GM18868 (cell line): ENCODE results near the gene IL4R.
"Not testable (repeated sequence)": the region's sequence is repeated elsewhere in the genome, so short reads cannot be mapped to it uniquely, and the experiment has no call there.

Experiments used
- ATAC-seq: cut with Tn5 transposase; IDR thresholded peaks from one replicate; pipeline ENCODE4 v1.9.1; 2021; ENCODE audit warnings: mild to moderate bottlenecking, moderate library complexity; ENCODE audit not compliant: unreplicated experiment

The IL4R gene

DNA sequence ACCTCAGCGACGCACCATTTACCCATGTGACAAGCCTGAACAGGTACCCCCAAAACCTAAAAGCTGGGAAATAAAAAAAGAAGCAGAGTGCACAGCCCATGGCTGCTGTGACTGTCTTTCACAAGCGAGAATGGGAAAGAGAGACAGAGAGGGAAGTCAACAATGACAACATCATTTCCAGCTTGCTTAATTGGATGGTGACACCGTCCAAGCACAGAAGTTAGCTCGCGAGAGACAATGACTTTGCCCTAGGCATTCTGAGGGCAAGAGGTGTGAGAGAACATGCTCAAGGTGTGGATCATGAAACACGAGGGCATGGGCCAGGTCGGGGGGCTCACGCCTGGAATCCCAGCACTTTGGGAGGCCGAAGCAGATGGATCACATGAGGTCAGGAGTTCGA, 25.9 kb upstream of the IL4R start:
- ATAC-seq: no peak

DNA sequence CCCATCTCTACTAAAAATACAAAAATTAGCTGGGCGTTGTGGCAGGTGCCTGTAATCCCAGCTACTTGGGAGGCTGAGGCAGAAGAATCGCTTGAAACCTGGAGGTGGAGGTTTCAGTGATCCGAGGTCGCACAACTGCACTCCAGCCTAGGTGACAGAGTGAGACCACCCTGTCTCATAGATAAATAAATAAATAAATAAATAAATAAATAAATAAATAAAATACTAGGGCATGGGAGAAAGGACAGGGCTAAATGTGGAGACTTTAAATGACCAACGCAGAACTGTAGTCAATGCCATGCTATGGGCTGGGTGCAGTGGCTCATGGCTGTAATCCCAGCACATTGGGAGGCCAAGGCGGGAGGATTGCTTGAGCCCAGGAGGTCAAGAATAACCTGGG, 25.5 kb upstream of the IL4R start:
- not testable (repeated sequence) for ATAC-seq

- ATAC-seq: no peak
These were observed 24.1 kb upstream of the IL4R start for GRCh38 chr16:27289669-27290068.

GRCh38 chr16:27290562-27290961, 23.2 kb upstream of the IL4R start:
- no peak for ATAC-seq

DNA sequence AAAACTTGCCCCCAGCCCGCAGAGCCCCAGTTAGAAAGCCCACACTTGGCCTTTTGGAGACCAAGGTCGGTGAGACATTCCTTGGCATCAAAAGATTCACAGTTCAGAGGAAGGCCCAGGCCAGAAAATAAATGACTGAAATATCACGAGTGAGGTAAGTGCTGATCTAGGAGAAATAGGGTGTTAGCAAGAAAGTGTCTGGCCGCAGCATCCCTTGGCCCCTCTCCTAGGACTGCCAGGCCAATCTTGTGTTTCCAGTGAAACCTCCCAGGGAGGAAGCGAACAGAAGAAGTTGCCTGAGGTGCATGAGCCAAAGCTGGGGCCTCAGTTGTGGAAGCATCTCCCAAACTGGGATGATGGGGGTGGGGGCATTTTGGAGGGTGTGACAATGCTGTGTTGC, 22.7 kb upstream of the IL4R start:
- ATAC-seq: no peak

- ATAC-seq: no peak
These were observed 22.0 kb upstream of the IL4R start for GRCh38 chr16:27291722-27292240.

- ATAC-seq: no peak
These were observed 20.4 kb upstream of the IL4R start for GRCh38 chr16:27293343-27293742.

GRCh38 chr16:27298132-27298531, 15.6 kb upstream of the IL4R start:
- ATAC-seq: no peak

DNA sequence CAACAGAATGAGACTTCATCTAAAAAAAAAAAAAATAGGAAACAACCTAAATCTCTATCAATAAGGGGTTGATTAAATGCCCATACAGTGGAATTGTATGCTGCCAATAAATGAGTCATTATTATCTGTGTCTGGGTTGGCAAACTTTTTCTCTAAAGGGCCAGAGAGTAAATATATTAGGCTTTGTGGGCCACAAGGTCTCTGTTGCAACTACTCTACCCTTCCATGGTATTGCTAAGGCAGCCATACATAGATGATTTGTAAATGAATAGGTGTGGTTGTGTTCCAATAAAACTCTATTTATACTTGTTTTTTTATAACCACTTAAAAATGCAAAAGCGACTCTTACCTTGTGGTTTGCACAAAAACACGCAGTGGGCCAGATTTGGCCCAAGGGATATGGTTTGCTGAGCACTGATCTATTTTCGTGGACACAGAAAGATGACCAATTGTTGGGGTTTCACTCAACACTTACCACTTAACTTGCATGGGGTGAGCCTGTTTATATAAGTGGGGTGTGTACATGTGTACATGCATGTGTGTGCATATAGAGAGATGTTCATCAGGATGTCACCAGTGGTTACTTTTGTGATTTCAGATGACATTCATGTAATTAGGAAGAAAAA, 12.4 kb upstream of the IL4R start:
- peak; percentile 79 for ATAC-seq

- no peak for ATAC-seq
These were observed 11.6 kb upstream of the IL4R start for GRCh38 chr16:27302126-27302525.

DNA sequence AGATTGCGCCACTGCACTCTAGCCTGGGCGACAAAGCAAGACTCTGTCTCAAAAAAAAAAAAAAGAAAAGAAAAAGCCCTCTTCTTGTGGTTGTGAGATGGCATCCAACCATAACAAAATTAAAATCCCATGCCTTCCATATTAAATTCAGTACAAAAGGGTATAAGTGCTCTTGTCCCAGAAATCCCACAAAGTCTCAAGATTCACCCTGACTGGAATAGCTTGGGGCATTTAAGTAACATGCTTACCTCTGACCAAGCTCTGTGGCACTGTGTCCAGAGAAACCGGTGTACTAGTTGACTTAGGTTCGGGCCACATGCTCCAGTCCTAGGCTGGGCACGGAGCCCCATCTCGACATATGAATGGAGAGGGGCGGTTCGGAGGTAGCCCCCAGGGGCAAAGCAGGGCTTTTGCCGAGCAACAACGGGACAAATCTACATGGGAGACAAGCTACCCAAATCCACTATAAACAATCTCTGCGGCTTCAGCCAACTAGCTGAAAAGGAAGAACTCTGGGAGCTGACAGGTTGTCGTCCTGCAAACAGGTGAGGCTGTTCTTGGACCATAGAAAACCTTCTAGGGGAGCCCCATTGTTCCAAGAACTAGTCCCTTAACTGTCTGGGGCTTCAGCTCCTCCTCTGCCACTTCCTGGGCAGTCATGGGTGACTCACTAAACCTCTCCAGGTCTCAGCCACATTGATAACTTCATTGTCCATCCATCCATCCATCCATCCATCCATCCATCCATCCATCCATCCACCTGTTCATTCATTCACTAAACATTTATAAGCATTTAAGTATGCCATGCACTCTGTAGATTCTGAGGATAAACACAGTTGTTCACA, 10.3 kb upstream of the IL4R start:
- no peak for ATAC-seq

- no peak for ATAC-seq
These were observed 9.7 kb upstream of the IL4R start for GRCh38 chr16:27304102-27304501.

DNA sequence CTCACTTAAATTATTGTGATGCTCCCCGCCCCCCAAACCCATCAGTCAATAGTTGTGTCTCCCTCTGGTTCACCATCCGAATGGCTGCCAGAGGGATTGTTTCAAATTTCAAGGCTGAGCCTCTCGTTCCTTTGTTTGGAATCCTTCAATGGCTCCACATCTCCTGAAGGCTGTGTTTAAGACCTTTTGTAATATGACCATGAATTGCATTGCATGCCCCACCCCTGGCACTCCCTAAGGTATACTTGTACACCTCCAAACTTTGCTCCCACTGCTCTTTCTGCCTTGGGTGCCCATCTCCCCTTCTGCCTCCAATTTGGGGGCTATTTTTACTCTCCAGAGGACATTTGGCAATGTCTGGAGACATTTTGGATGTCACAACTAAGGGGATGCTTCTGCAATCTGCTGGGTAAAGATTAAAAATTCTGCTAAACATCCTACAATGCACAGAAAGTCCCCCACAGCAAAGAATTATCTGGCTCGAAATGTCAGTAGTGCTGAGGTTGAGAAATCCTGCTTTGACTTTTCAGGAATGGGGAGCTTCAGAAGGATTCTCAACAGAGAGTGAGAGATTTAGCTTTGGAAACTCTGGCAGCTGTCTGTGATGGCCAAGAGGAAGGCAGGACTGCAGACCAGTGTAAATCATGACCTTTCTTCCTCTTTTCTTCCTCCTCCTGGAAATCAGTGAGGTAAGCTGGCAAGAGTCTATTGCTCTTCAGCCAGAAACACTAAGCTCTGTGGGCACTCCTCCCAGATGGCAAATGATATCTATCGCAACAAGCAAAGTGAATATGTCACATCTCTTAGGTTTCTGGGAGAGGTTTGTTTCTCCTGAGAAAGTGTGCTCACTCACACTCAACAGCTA, 8.7 kb upstream of the IL4R start:
- ATAC-seq: no peak

DNA sequence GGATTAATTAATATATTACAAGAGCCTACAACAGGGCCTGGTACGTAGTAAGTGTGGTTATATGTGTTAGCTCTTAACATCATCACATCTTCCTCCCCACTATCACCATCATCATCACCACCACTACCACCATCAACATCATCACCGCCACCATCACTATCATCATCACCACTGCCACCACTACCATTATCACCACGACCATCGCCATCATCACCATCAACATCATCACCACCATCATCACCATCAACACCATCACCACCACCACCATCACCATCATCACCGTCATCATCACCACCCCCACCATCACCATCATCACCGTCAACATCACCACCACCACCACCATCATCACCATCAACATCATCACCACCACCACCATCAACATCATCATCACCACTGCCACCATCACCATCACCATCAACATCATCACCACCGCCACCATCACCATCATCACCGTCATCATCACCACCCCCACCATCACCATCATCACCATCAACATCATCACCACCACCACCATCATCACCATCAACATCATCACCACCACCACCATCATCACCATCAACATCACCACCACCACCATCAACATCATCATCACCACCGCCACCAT, 7.8 kb upstream of the IL4R start:
- ATAC-seq: no peak

DNA sequence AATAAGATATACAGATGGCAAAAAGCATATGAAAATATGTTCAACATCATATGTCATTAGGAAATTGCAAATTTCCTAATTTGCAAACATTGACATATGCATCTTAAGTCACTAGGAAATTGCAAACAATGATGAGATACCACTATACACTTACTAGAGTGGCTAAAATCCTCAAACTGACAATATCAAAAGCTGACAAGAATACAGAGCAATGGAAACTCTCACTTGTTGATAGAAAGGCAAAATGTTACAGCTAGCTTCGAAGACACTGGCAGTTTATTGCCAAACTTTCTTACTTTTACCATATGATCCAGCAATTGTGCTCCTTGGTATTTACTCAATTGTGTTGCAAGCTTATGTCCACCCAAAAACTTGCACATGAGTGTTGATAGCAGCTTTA, 5.0 kb upstream of the IL4R start:
- ATAC-seq: no peak

DNA sequence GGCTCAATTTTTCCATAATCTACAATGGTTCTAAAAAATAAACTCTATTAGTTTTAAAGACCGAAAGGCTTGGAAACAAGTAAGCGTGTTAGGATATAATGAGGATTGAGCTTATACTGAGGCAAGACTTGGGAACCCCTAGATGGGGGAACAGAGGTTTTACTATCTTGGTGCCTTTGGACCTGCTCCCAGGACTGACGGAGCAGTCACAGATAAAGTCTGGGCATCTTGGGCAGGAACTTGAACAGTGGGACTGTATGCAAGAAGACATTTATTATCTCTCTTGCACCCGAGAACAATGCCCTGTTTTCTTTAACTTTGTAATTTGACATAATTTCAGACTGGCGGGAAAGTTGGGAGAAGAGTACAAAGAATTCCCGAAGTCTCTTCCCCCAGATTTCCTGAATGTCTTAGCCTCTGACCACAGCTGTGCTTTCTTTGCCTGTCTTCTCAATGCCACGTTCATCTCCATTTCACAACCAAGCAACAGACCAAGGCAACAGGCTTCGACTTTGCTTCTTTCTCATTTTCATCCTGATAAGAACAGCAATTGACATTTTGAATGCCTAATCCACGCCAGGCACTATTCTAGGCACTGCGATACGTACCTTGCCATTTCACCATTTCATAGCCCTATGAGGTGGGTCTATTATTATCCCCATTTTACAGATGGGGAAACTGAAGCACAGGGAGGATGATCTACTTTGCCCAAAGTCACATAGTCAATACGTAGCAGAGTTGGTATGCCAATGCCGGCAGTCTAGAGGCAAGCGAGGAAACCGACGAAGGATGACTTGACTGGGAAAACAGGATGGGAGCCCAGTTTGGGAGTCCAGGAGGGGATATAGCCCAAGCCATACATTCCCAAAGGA, 3.0 kb upstream of the IL4R start:
- no peak for ATAC-seq

DNA sequence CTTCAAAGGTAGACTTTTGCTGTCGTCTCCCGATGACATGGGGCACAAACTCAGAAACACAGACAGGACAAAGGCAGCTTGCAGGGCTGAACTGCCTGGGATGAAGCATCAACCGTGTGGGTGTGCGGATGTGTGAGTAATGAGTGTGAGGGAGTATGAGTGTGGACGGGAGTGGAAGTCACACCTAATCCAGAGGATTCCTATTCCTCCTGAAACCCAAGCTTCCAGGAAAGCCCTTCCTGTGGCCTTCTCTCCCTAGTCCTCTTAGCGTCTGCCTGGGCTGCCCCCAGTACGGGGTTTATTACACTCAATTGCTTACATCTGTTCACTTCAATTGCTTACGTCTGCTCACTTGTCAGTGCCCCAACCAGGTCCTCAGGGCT, 2.3 kb upstream of the IL4R start:
- ATAC-seq: no peak

DNA sequence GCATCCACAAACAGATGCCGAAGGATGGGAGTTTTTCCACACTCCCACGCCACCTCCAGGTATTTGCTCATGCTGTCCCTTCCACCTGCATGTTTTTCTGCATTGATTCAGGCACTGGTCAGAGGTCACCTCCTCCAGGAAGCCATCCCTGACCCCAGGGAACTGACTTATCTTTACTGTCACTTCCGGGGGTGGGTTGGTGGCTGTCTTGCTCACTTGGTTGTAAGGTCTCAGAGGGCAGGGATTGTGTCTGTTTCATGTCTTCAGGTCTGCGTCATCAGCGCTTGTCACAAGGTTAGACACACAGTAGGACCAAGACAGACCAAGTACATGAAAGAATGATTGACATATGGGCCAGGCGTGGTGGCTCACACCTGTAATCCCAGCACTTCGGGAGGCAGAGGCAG, 1.9 kb upstream of the IL4R start:
- ATAC-seq: no peak

DNA sequence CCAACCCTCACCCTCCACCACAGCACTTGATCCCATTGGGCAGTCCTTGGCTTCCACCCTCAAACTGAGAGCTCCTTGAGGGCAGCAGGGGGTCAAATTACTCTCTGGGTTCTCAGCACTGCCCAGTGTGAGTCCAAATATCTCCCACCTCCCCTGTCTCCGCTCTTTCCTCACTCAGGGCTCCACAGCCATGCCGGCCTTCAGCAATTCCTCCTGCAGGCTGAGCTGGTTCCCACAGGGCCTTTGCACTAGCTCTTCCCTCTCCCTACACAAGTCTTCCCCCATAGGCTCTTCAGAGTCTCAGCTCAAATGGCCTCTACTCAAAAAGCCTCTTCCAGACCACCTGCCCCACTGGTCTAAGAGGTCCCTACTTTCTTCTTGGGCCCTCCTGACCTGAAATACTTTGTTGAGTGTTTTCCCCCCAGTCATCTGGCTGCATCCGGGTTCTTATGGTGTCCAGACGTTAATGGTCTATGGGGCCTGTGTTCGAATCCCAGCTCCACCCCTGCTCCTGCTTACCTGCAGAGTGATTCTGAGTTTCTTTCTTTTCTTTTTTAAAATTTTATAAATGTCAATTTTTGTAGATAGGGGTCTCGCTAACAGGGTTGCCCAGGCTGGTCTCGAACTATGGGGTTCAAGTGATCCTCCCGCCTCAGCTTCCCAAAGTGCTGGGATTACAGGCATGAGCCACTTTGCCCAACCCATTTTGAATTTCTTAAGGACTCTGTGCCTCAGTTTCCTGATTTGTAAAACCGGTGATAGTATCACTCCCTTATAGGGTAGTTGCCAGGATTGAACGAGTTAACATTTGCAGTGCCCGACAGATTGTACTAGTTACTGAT, 973 bp upstream of the IL4R start:
- ATAC-seq: no peak
